LoVo (cell line): Measurements from ENCODE around the gene BHLHE23.

Source experiments
- DNase-seq: peaks from one replicate; pipeline ENCODE4 v3.0.0-alpha.2; 2016; ENCODE audit warnings: low spot score

Gene BHLHE23

GRCh38 chr20:63009045-63009961 is 2.5 kb upstream of the BHLHE23 start:
- peak; percentile 72 for DNase-seq

GRCh38 chr20:63008541-63009044 is 1.8 kb upstream of the BHLHE23 start:
- no peak for DNase-seq

GRCh38 chr20:63007646-63008488 is 1.1 kb upstream of the BHLHE23 start:
- DNase-seq = no peak

GRCh38 chr20:63007360-63007645 is 539 bp upstream of the BHLHE23 start:
- no peak for DNase-seq

- DNase-seq = no peak
These were observed 763 bp downstream of the BHLHE23 start for GRCh38 chr20:63005862-63006539.

- DNase-seq = no peak
These were observed 1.4 kb downstream of the BHLHE23 start for GRCh38 chr20:63005365-63005861.

- DNase-seq = no peak
These were observed 2.0 kb downstream of the BHLHE23 start for GRCh38 chr20:63004607-63005364.

- no peak for DNase-seq
These were observed 3.2 kb downstream of the BHLHE23 start for GRCh38 chr20:63003546-63003945.

- DNase-seq = peak; percentile 16
These were observed 4.3 kb downstream of the BHLHE23 start for GRCh38 chr20:63002511-63002910.

GRCh38 chr20:63000958-63001357 is 5.8 kb downstream of the BHLHE23 start:
- DNase-seq = no peak

GRCh38 chr20:63000036-63000435 is 6.7 kb downstream of the BHLHE23 start:
- DNase-seq = no peak

- no peak for DNase-seq
These were observed 7.2 kb downstream of the BHLHE23 start for GRCh38 chr20:62999580-62999979.

GRCh38 chr20:62998449-62998848 is 8.3 kb downstream of the BHLHE23 start:
- DNase-seq = no peak

- peak; percentile 3 for DNase-seq
These were observed 9.2 kb downstream of the BHLHE23 start for GRCh38 chr20:62997417-62998035.

- DNase-seq = no peak
These were observed 10.2 kb downstream of the BHLHE23 start for GRCh38 chr20:62996596-62996982.

GRCh38 chr20:62995898-62996595 is 10.7 kb downstream of the BHLHE23 start:
- DNase-seq = no peak

GRCh38 chr20:62995481-62995880 is 11.3 kb downstream of the BHLHE23 start:
- DNase-seq = no peak

GRCh38 chr20:62994869-62995281 is 11.9 kb downstream of the BHLHE23 start:
- no peak for DNase-seq

- no peak for DNase-seq
These were observed 12.8 kb downstream of the BHLHE23 start for GRCh38 chr20:62993856-62994494.

GRCh38 chr20:62991863-62992262 is 14.9 kb downstream of the BHLHE23 start:
- DNase-seq = no peak
